GM21381 (cell line): Measurements from ENCODE around the gene ATRNL1.

Source experiments
- ATAC-seq: cut with Tn5 transposase; IDR thresholded peaks from one replicate; pipeline ENCODE4 v1.9.1; 2021; ENCODE audit warnings: mild to moderate bottlenecking, moderate library complexity; ENCODE audit not compliant: unreplicated experiment

Gene ATRNL1

DNA sequence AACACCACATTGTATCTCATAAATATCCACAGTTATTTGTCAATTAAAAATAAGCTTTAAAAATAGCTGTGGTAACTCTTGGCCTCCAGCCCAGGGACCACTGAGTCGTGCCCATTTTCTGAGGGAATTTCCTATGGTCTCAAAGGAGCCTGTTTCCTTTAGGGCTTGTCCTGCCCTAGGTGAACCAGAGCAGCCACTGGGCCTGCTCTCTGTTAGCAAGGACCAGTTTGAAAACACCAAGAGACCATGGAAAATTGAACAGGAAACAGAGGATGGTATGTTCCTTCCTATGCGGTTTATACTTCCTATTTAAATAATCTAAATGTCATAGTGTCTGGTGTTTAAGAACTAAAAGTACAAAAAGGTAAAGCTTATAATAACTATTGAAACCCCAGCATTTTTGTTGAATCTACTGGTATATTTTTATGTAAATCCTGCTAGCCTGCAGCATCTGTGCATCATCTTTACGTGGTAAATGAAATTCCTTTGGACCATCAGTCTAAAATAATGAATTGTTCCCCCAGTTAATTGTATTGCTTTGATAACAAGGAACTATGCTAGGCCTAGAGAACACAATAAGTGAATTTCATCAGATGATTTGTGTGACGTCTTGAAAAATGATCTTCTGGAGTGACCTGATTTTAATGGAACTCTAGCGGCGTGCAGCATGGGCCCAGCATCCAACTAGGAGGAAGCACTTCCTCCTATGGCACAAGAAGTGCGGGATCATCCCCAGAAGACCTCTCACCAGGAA lies 846.1 kb downstream of the ATRNL1 start:
- no peak for ATAC-seq

GRCh38 chr10:115941361-115941771 lies 848.2 kb downstream of the ATRNL1 start:
- ATAC-seq, result no peak

DNA sequence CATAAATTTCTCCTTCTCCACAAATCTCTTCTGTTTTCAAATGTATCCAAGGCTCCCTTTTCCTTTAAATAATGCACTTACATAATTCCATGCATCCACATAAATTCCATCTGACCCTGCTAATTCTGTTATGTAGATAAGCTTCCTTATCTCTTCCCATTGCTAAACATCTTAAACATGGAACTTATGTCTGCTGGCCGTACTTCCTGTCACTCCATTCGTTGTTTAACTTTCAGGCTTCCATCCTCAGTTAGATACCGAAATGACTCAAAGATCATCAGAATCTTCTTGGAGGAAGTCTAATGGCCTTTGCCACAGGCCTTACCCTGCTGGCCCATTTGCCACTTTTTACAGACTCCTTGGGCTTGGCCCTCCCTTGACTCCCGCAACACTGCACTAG lies 848.9 kb downstream of the ATRNL1 start:
- ATAC-seq, result no peak

DNA sequence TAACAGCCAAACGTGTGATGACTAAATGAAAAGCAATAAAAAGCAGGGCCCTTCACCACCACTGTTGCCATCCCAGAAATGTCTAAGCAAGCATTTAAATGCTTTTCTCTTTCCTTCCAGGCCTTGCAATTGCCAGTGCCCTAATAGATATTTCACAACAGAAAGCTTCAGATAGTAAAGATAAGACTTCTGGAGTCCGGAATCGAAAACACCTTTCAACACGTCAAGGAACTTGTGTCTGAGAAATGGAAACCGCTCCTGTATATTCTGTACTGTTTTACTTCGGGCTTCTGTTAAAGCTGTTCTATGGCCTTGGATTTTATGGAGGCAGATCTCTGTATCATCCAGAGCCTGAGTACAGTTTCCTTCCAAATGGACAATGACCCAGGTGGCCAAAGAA lies 851.4 kb downstream of the ATRNL1 start:
- no peak for ATAC-seq

DNA sequence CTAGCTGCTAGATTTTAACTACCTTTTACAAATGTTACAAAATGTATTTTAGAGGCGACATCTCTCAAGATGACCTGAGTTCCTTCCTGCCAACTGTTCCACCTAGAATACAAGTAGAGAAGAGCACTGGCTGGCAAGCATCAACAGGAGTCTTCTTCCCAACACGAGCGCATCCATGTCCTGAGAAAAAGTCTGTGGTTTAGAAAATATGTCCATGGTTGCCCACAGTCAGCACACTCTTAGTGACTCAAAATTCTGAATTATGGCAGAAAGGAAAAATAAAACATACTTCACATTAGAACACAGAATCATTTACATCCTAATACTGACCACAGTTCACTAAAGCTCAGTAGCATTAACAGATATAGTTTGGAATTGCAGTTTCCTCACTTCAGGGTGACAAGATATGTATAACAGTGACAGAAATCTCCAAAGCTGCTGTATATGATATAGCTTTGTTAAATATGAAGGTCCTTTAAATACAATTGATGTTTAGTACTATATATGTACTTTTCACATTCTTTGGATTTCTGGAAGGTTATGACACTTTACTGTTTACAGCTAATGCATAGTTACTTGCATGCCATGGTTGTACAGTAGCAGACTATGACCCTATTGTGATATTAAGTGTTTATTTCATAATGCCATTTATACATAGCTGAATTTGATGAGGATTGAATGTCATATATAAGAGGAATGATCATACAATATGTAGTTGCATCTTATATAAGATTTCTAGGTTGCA lies 852.7 kb downstream of the ATRNL1 start:
- ATAC-seq, result no peak

GRCh38 chr10:115947104-115947503 lies 853.9 kb downstream of the ATRNL1 start:
- no peak for ATAC-seq

DNA sequence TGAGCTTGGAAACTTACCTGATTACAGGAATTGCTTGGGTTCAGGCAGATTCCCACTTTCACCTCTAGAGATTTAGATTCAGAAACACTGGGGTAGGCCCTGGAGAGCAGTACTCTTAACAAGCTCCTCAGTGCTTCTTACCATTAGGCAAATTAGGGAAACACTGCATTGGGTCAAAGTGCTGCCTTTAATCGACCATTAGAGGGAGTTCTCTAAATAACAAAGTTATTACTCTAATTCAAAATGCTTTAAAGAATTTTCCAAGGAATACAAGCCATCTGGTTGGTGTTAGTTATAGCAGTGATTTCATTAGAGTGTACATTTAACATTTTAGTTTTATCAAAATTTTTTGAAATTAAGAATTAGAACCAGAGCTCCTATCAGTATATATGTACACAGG lies 855.3 kb downstream of the ATRNL1 start:
- ATAC-seq, result no peak

- ATAC-seq, result no peak
Observed at GRCh38 chr10:115949282-115949844, 856.2 kb downstream of the ATRNL1 start.

GRCh38 chr10:115950320-115950719 lies 857.2 kb downstream of the ATRNL1 start:
- ATAC-seq, result no peak

DNA sequence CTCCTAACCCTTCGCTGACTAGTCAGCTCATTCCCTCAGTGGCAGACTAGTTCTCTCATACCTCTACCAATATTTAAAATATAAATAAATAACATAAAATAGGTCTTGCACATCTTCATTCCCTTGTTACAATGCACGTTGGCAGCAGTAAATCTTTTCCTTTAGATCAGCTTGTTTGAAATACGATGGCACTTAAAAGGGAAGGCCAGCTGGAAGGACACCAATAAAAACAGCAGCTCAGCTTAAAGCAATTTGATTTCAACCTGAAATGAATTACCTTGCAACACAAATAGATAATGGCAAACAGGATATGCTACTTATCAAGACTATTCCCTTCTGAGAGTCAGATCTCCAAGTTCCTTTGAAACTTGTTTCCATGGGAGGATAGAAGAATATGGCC lies 858.1 kb downstream of the ATRNL1 start:
- ATAC-seq, result no peak

GRCh38 chr10:115953281-115953680 lies 860.1 kb downstream of the ATRNL1 start:
- no peak for ATAC-seq

- ATAC-seq, result no peak
Observed at GRCh38 chr10:115953968-115954367, 860.8 kb downstream of the ATRNL1 start.

DNA sequence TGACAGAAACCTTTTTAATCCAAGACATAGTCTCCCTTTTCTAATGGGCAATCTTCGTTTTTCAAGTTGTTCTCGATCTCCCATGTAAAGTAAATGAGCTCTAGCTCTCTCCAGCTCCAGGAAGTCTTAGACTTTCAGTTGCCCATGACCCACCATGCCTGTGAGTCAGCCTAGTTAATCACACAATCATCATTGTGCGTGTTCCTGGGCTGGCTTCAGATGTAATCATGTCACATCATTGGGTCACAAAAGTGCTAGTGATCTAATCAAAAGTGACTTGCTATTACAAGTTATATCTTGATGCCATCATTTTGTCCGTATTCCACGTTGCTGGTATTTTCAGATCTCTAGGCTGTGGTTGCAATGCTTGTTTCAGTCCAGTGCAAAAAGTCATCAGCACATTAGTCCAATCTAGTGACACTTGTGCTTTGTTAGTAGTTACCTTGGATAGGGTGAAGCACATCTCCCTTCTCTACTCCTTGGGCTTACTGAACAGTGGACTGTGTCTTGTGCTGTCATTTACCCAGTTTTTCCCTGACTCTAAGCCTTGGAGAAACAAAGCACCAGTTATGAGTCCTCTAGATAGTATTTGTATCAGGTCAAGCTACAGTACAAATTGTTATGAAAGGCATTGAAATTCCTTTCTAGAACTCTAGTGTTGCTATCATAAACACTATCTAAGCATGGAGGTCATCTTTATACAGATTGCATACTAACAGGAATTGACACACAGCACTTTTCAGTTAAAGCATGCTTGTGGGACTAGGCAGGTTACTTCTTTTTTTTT lies 863.3 kb downstream of the ATRNL1 start:
- no peak for ATAC-seq

DNA sequence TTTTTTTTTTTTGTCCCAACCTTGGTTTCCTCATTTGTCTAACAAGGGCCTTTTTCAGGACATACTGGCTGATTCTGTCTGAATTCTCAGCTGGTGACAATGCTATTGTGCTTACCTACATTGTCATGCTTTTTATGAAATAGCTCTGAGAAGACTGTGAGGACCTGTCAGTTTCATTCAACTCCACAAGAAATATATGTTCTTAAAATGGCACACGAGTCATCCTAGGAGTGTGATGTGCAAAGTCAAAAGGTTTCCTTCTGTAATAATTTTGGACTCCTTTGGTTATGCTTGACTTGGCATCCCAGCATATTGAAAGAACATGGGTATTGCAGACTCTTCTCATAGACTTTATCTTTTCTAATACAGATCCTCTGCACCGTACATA lies 863.8 kb downstream of the ATRNL1 start:
- ATAC-seq, result no peak

- ATAC-seq, result no peak
Observed at GRCh38 chr10:115957786-115958442, 864.7 kb downstream of the ATRNL1 start.

- no peak for ATAC-seq
Observed at GRCh38 chr10:115963848-115964247, 870.7 kb downstream of the ATRNL1 start.

DNA sequence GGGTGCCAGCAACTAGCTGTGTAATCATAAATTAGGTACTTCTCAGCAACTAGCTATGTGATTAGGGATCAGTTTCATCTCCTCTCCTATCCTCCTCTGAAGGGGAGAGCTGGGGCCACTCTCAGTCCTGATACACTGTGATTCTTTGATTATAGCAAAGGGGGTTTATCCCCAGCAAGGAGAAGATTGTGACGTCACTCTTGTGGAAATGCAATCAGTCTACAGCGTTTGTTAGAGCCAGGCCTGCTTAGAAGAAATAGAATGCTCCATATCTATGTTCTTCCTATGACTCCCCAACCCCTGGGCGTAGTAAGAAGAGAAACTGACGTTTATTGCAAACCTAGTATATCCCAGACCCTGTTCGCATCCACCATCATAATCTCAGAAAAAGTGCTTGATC lies 871.7 kb downstream of the ATRNL1 start:
- no peak for ATAC-seq

GRCh38 chr10:115965376-115965775 lies 872.2 kb downstream of the ATRNL1 start:
- ATAC-seq, result no peak

- ATAC-seq, result no peak
Observed at GRCh38 chr10:115968236-115968635, 875.1 kb downstream of the ATRNL1 start.

- no peak for ATAC-seq
Observed at GRCh38 chr10:115969591-115969990, 876.4 kb downstream of the ATRNL1 start.

DNA sequence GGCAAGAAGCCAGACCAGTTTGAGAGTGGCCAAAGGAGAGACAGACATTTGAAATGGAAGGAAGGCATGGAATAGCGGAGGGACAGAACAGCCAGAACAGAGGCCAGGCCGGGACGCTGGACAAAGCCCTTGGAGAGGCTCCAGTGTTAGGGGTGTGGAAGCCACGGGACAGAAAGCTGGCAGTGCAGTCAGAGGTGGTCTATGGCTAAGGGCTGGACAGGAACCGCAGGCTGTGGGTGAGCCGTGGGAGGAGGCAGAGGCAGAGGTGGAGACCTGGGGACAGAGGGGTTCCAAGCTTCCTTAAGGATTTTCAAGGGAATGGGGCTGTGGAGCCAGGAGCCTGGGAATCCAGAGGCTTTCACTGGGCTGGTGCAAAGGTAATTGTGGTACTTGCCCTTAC lies 878.8 kb downstream of the ATRNL1 start:
- no peak for ATAC-seq
